Neural cell (in vitro differentiated cells): ENCODE data around the gene NREP. TPM values are rescaled to one million over a fixed set of nuclear protein-coding genes. Genes with fewer than 3 reads are reported as not detected.

ENCODE experiments used
- H2AFZ ChIP-seq: fragments of 200-600, 300-800 bp; sonication (generic), shearing (Covaris generic); 2 replicates; pipeline ENCODE4 v1.6.0; 2014; ENCODE audit warnings: low read depth, mild to moderate bottlenecking, antibody characterized with exemption, low read length, moderate library complexity
- H3F3A ChIP-seq: fragments of 200-600 bp; shearing (Covaris generic); 2 replicates; pipeline ENCODE4 v1.6.1; 2016; ENCODE audit warnings: mild to moderate bottlenecking, moderate library complexity, mixed read lengths, antibody characterized with exemption, low read length; ENCODE audit not compliant: insufficient read depth, poor library complexity, severe bottlenecking
- H3K27ac ChIP-seq: fragments of 200-600, 300-800 bp; sonication (generic), shearing (Covaris generic); 2 replicates; pipeline ENCODE4 v1.5.1; 2014; ENCODE audit warnings: mild to moderate bottlenecking, low read length, moderate library complexity
- H3K27me3 ChIP-seq: fragments of 300-800, 200-600 bp; sonication (generic), shearing (Covaris generic); 2 replicates; pipeline ENCODE4 v1.6.0; 2014; ENCODE audit warnings: mild to moderate bottlenecking, low read depth, low read length, moderate library complexity; ENCODE audit not compliant: insufficient read depth
- H3K36me3 ChIP-seq: fragments of 300-800, 200-600 bp; sonication (generic), shearing (Covaris generic); 2 replicates; pipeline ENCODE4 v1.5.1; 2014; ENCODE audit warnings: mild to moderate bottlenecking, antibody characterized with exemption, low read length, moderate library complexity; ENCODE audit not compliant: insufficient read depth
- H3K4me2 ChIP-seq: fragments of 300-800, 200-600 bp; sonication (generic), shearing (Covaris generic); 2 replicates; pipeline ENCODE4 v1.6.0; 2014; ENCODE audit warnings: mild to moderate bottlenecking, low read length
- H3K4me3 ChIP-seq: fragments of 300-800, 200-600 bp; sonication (generic), shearing (Covaris generic); 2 replicates; pipeline ENCODE4 v1.5.1; 2014; ENCODE audit warnings: mild to moderate bottlenecking, low read length, moderate library complexity
- H3K79me2 ChIP-seq: fragments of 200-600 bp; shearing (Covaris generic); replicated peaks from 2 replicates; pipeline ENCODE4 v1.6.0; 2014; ENCODE audit warnings: mild to moderate bottlenecking, low read length, moderate library complexity; ENCODE audit not compliant: insufficient read depth
- H3K9ac ChIP-seq: fragments of 300-800, 200-600 bp; sonication (generic), shearing (Covaris generic); 2 replicates; pipeline ENCODE4 v1.6.1; 2016; ENCODE audit warnings: mild to moderate bottlenecking, low read length, mixed read lengths
- H3K9me2 ChIP-seq: fragments of 200-600 bp; shearing (Covaris generic); 2 replicates; pipeline ENCODE4 v1.6.1; 2016; ENCODE audit warnings: mild to moderate bottlenecking, low read length, mixed read lengths; ENCODE audit not compliant: insufficient read depth
- H3K9me3 ChIP-seq: fragments of 200-600, 300-800 bp; sonication (generic), shearing (Covaris generic); 2 replicates; pipeline ENCODE4 v1.6.1; 2016; ENCODE audit warnings: mild to moderate bottlenecking, mixed run types, low read length, moderate library complexity, mixed read lengths
- H4K20me1 ChIP-seq: fragments of 200-600 bp; shearing (Covaris generic); 2 replicates; pipeline ENCODE4 v1.6.1; 2016; ENCODE audit warnings: mild to moderate bottlenecking, mixed run types; ENCODE audit not compliant: insufficient read depth
- EP300 ChIP-seq: fragments of 450-650 bp; conservative IDR thresholded peaks from 2 replicates; pipeline ENCODE4 v1.6.1; 2014; ENCODE audit warnings: antibody characterized with exemption, mild to moderate bottlenecking, moderate library complexity; ENCODE audit not compliant: poor library complexity, severe bottlenecking
- EZH2 ChIP-seq: fragments of 200-600, 300-800 bp; shearing (Covaris generic), sonication (generic); IDR thresholded peaks from 2 replicates; pipeline ENCODE4 v1.6.1; 2014; ENCODE audit warnings: antibody characterized with exemption, low read length, borderline replicate concordance, mild to moderate bottlenecking; ENCODE audit not compliant: insufficient read depth, poor library complexity, severe bottlenecking
- MXI1 ChIP-seq: fragments of 450-650 bp; conservative IDR thresholded peaks from 2 replicates; pipeline ENCODE4 v1.6.1; 2014; ENCODE audit warnings: antibody characterized with exemption, mild to moderate bottlenecking; ENCODE audit not compliant: poor library complexity, severe bottlenecking
- POLR2AphosphoS5 ChIP-seq: IDR thresholded peaks from 2 replicates; pipeline ENCODE4 v1.6.1; 2012
- RAD21 ChIP-seq: fragments of 450-650 bp; conservative IDR thresholded peaks from 2 replicates; pipeline ENCODE4 v1.6.1; 2014; ENCODE audit warnings: antibody characterized with exemption, mild to moderate bottlenecking, moderate library complexity
- SMC3 ChIP-seq: fragments of 450-650 bp; conservative IDR thresholded peaks from 2 replicates; pipeline ENCODE4 v1.6.1; 2014; ENCODE audit warnings: antibody characterized with exemption, mild to moderate bottlenecking, moderate library complexity; ENCODE audit not compliant: poor library complexity
- TAF1 ChIP-seq: IDR thresholded peaks from 2 replicates; pipeline ENCODE4 v1.6.1; 2012; ENCODE audit warnings: low read depth
- polyA plus RNA-seq: library from polyadenylated mRNA; depleted of rRNA; stranded (reverse); fragments of >200 nt; gene quantifications from 2 replicates; pipeline ENCODE4 v1.2.3, GENCODE V29; 2014
- TF ChIP-seq, protein P1 (sequence below): IDR thresholded peaks from 2 replicates; pipeline ENCODE4 v1.6.1; 2012; ENCODE audit warnings: borderline replicate concordance
- TF ChIP-seq, protein P2 (sequence below): fragments of 450-650 bp; IDR thresholded peaks from 2 replicates; pipeline ENCODE4 v1.5.1; 2014; ENCODE audit warnings: antibody characterized with exemption, mild to moderate bottlenecking, moderate library complexity; ENCODE audit not compliant: poor library complexity, severe bottlenecking

The NREP gene
- polyA plus RNA-seq, 1 donor from 2014 or later = 3,807 TPM

DNA sequence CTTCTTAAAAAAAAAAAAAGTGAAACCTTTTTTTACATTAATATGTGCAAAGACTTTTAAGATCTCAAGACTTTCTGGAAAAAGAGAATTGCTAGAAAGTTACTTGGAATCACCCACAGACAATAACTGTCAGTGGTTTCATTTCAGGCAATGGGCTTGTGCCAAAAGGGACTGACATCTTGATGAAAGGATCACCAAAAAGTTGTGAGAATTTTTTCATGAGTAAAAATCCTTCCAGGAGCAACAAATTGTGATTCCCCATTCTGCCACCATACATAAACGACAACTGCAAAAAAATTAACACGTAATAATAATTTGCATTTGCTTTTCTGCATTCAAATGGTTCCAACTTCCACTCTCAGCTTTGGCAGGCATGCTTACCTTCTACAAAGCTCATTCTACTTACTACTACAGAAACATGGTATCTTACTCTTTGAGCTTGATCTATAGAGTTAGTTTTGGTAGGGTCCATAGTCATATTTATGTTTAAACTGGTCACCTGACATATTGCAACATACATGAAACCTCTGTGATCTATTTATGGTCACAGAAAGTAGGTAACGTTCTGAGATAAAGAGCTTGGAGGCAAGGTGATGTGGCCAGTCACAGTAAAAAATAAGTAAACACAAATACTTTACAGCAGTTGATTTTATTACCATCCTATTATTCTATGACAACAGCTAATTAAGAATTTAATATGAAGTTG, 3.0 kb downstream of the NREP start:
- Histone ChIP-seq H3K4me3 (peak overlapping the region; percentile 72), H3F3A (peaks cover 3% of the 10 kb centered on the region), H3K36me3 (peaks cover 6% of the 10 kb centered on the region), H4K20me1 (no peaks in the 10 kb centered on the region), H3K27me3 (no peaks in the 10 kb centered on the region), H3K4me2 (peak overlapping the region; percentile 67), H3K9ac (peak overlapping the region; percentile 94), H3K9me2 (no peaks in the 10 kb centered on the region), H3K79me2 (peaks cover 78% of the 10 kb centered on the region), H2AFZ (no peak overlapping the region), H3K9me3 (no peaks in the 10 kb centered on the region), H3K27ac (no peak overlapping the region)
- no peak for TF ChIP-seq RAD21
- no peak for TF ChIP-seq POLR2AphosphoS5
- no peak for TF ChIP-seq SMC3
- TF ChIP-seq TAF1 = no peak

DNA sequence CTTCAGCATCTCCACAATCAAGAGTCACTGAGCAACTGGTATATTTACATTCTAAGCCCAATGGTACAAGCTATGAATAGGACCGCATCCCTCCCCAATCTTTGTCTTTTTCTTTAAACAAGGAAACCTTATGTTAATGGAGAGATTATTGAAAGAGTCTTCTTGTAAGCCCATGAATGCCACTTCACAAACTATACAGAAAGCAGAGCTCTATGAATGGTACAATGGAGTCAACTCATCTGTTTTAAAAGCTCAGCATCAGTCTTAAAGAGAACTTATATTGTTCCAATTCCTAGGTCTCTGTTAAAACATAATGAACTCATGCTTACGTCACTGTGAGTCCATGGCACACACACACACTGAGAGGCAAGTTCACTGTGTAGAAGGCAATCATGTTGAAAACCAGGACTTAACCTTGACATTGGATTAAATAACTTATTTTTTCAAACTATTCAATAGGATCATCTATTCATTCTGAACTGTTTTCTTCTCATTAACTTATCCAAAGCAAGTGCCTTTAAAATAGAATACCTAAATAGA, 4.5 kb downstream of the NREP start:
- H3K9ac ChIP-seq = no peak overlapping the region
- peaks cover 93% of the 10 kb centered on the region for H3K79me2 ChIP-seq
- H3K36me3 ChIP-seq = peaks cover 12% of the 10 kb centered on the region
- TF ChIP-seq MXI1 (no peak), EZH2 (no peak), SMC3 (no peak), RAD21 (no peak), TAF1 (no peak), POLR2AphosphoS5 (no peak), EP300 (no peak)
- TF ChIP-seq, protein P1, sequence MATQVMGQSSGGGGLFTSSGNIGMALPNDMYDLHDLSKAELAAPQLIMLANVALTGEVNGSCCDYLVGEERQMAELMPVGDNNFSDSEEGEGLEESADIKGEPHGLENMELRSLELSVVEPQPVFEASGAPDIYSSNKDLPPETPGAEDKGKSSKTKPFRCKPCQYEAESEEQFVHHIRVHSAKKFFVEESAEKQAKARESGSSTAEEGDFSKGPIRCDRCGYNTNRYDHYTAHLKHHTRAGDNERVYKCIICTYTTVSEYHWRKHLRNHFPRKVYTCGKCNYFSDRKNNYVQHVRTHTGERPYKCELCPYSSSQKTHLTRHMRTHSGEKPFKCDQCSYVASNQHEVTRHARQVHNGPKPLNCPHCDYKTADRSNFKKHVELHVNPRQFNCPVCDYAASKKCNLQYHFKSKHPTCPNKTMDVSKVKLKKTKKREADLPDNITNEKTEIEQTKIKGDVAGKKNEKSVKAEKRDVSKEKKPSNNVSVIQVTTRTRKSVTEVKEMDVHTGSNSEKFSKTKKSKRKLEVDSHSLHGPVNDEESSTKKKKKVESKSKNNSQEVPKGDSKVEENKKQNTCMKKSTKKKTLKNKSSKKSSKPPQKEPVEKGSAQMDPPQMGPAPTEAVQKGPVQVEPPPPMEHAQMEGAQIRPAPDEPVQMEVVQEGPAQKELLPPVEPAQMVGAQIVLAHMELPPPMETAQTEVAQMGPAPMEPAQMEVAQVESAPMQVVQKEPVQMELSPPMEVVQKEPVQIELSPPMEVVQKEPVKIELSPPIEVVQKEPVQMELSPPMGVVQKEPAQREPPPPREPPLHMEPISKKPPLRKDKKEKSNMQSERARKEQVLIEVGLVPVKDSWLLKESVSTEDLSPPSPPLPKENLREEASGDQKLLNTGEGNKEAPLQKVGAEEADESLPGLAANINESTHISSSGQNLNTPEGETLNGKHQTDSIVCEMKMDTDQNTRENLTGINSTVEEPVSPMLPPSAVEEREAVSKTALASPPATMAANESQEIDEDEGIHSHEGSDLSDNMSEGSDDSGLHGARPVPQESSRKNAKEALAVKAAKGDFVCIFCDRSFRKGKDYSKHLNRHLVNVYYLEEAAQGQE = no peak
- TF ChIP-seq, protein P2, sequence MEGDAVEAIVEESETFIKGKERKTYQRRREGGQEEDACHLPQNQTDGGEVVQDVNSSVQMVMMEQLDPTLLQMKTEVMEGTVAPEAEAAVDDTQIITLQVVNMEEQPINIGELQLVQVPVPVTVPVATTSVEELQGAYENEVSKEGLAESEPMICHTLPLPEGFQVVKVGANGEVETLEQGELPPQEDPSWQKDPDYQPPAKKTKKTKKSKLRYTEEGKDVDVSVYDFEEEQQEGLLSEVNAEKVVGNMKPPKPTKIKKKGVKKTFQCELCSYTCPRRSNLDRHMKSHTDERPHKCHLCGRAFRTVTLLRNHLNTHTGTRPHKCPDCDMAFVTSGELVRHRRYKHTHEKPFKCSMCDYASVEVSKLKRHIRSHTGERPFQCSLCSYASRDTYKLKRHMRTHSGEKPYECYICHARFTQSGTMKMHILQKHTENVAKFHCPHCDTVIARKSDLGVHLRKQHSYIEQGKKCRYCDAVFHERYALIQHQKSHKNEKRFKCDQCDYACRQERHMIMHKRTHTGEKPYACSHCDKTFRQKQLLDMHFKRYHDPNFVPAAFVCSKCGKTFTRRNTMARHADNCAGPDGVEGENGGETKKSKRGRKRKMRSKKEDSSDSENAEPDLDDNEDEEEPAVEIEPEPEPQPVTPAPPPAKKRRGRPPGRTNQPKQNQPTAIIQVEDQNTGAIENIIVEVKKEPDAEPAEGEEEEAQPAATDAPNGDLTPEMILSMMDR = no peak
- H3K4me2 ChIP-seq = peak overlapping the region; percentile 74
- H3K9me2 ChIP-seq = no peaks in the 10 kb centered on the region
- H3F3A ChIP-seq = peaks cover 3% of the 10 kb centered on the region
- H3K27me3 ChIP-seq = no peaks in the 10 kb centered on the region
- peak overlapping the region; percentile 5 for H3K27ac ChIP-seq
- H3K9me3 ChIP-seq = no peaks in the 10 kb centered on the region
- no peak overlapping the region for H2AFZ ChIP-seq
- peaks cover 3% of the 10 kb centered on the region for H4K20me1 ChIP-seq
- H3K4me3 ChIP-seq = peak overlapping the region; percentile 60
